ENCODE results near the gene SUPT3H. TPM values are rescaled to one million over a fixed set of nuclear protein-coding genes. Genes with fewer than 3 reads are reported as not detected.

SUPT3H gene
- total RNA-seq, 1 donor from 2014 or later, result 6.7 TPM

DNA sequence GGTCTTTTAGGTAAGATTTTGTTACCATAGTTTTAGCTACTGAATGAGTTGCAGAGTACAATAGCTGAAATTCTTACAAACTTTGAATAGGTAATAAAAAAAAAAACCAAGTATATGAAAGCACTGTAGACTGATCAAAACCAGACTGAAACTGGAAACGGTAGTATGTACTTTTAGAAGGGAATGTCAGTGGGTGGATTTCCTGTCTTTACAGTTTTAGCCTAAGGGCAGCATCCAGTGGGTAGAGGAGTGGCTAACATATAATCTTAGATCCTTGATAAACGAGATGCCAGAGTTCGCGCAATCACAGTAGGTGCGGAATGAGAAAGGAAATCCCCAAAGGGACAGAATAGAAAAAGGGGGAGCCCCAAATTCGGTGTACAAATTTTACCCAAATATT is 435.5 kb downstream of the SUPT3H start:
- H3K27me3 ChIP-seq (ENCODE audit: low read depth), result no peaks in the 10 kb centered on the region
- ATAC-seq (no peak), DNase-seq (no peak)
- no peaks in the 10 kb centered on the region for H3K9me3 ChIP-seq
- intact Hi-C loops (cut with DNase I), result no loop called here
- H3K36me3 ChIP-seq, result no peaks in the 10 kb centered on the region
- H3K27ac ChIP-seq, result no peak overlapping the region
- H3K4me3 ChIP-seq, result no peak overlapping the region
- TF ChIP-seq, protein P1, sequence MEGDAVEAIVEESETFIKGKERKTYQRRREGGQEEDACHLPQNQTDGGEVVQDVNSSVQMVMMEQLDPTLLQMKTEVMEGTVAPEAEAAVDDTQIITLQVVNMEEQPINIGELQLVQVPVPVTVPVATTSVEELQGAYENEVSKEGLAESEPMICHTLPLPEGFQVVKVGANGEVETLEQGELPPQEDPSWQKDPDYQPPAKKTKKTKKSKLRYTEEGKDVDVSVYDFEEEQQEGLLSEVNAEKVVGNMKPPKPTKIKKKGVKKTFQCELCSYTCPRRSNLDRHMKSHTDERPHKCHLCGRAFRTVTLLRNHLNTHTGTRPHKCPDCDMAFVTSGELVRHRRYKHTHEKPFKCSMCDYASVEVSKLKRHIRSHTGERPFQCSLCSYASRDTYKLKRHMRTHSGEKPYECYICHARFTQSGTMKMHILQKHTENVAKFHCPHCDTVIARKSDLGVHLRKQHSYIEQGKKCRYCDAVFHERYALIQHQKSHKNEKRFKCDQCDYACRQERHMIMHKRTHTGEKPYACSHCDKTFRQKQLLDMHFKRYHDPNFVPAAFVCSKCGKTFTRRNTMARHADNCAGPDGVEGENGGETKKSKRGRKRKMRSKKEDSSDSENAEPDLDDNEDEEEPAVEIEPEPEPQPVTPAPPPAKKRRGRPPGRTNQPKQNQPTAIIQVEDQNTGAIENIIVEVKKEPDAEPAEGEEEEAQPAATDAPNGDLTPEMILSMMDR (IDR thresholded peaks at IDR 0.05), result no peak
- no peaks in the 10 kb centered on the region for H3K4me1 ChIP-seq

DNA sequence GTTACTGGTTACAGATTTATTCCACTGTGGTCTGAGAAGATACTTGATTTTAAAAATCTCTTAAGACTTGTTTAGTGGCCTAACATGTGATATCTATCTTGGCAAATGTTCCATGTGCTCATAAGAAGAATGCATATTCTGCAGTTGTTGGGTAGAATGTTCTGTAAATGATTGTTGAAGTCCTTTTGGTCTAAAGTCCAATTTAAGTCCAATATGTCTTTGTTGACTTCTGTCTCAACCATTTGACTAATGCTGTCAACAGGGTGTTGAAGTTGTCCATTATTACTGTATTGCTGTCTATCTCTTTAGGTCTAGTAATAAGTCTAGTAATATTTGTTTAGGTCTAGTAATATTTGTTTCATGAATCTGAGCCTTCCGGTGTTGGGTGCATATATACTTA is 437.4 kb downstream of the SUPT3H start:
- Histone ChIP-seq H3K9me3 (no peaks in the 10 kb centered on the region), H3K4me3 (no peak overlapping the region), H3K36me3 (no peaks in the 10 kb centered on the region), H3K4me1 (no peaks in the 10 kb centered on the region), H3K27me3 (ENCODE audit: low read depth) (no peaks in the 10 kb centered on the region), H3K27ac (no peak overlapping the region)
- intact Hi-C loops (cut with DNase I), result no loop called here
- TF ChIP-seq, protein P1 (IDR thresholded peaks at IDR 0.05), result no peak
- DNase-seq (no peak), ATAC-seq (no peak)

DNA sequence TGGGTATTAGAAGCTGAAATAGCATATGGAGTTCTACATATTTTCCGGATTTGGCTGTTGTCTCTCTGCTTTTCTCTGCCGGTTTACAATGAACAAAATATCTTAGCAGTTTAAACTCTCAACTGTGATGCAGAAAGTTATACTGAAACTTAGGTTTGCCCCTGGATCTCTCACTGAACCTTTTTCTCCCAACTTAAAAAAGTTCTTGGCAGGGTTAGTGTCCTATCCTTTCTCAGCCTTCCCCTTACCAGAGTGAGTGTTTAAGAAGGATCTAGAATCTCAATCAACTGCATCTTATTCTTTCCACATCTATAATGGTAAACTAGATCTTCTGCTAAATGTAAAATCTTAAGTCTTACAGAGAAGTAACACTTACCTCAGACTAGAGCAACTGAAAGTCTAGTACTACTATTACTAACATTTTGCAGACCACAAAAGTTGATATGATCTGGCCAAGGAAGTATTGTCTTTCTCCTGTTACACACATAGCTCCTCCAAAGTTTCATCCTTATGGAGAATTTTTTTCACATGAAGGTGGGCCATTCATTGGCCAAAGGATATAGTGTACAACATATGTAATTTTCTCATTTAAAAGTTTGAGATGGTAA is 441.9 kb downstream of the SUPT3H start:
- intact Hi-C loops (cut with DNase I), result no loop called here
- Histone ChIP-seq H3K9me3 (no peaks in the 10 kb centered on the region), H3K27ac (no peak overlapping the region), H3K27me3 (ENCODE audit: low read depth) (no peaks in the 10 kb centered on the region), H3K4me1 (no peaks in the 10 kb centered on the region), H3K36me3 (no peaks in the 10 kb centered on the region), H3K4me3 (no peak overlapping the region)
- DNase-seq, result no peak
- ATAC-seq, result no peak
- TF ChIP-seq, protein P1 (IDR thresholded peaks at IDR 0.05), result no peak

DNA sequence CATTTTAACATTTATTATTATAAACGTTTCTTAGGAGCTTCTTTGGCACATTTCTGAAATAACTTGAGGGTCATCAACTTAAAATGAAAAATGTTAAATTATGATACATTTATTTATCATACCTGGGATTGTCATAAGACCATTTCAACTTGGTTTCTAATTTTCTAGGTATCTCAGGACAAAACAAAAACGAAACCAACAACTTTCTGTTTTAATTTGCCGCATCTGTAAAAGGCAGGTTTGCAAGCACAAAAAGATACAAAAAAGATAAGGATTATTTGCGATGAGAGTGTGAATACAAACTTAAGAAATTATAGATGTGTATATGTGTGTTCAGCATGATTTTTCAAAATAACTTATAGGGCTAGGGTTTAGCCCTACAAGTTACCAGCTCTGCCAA is 444.6 kb downstream of the SUPT3H start:
- DNase-seq (no peak), ATAC-seq (no peak)
- TF ChIP-seq, protein P1 (IDR thresholded peaks at IDR 0.05), result no peak
- Histone ChIP-seq H3K4me3 (no peak overlapping the region), H3K27ac (no peak overlapping the region), H3K27me3 (ENCODE audit: low read depth) (no peaks in the 10 kb centered on the region), H3K36me3 (no peaks in the 10 kb centered on the region), H3K4me1 (no peaks in the 10 kb centered on the region), H3K9me3 (no peaks in the 10 kb centered on the region)
- intact Hi-C loops (cut with DNase I), result no loop called here

DNA sequence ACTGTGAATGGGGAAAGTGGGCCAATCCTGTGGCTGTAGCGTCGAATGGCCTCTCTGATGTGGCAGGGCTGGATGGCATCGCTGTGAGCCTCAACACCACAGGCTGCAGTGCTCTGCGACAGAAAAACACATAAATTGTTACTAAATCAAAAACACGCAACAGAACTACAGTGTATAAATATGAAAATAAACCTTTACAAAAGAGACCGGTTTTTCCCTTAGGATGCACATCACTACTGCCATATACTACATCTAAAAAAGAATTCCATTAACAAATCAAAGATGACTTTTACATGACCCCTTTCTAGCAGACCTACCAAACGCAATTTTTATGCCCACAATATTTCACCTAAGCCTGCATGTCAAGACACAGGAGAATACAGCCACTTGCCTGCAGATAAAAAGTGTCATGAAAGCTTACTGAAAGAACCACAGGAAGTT is 445.1 kb downstream of the SUPT3H start:
- H3K4me3 ChIP-seq, result no peak overlapping the region
- H3K27ac ChIP-seq, result no peak overlapping the region
- no peaks in the 10 kb centered on the region for H3K36me3 ChIP-seq
- ATAC-seq (no peak), DNase-seq (no peak)
- no peaks in the 10 kb centered on the region for H3K4me1 ChIP-seq
- H3K27me3 ChIP-seq (ENCODE audit: low read depth), result no peaks in the 10 kb centered on the region
- intact Hi-C loops (cut with DNase I), result no loop called here
- TF ChIP-seq, protein P1 (IDR thresholded peaks at IDR 0.05), result no peak
- no peaks in the 10 kb centered on the region for H3K9me3 ChIP-seq
